ENCODE results near the gene NDUFA6. TPM values are rescaled to one million over a fixed set of nuclear protein-coding genes. Genes with fewer than 3 reads are reported as not detected.
"Not testable (repeated sequence)": the region's sequence is repeated elsewhere in the genome, so short reads cannot be mapped to it uniquely, and the experiment has no call there.

Gene NDUFA6
- 90.1 TPM for total RNA-seq (ENCODE audit: unreplicated experiment)
- long read RNA-seq, transcript NDUFA6-202 (3 exons, 1,256 nt), result major isoform, 134 of 140 reads
- long read RNA-seq, partial matches to known transcripts, result 0 of 140 reads
- long read RNA-seq, other reads (novel, unspliced or antisense), result 4 of 140 reads

GRCh38 chr22:42090596-42091454 lies at the start of gene NDUFA6:
Gene NDUFA6 (minus strand): TSS chr22:42090772. CDS start chr22:42090744, 28 bp downstream.
- peak; percentile 97 for DNase-seq
- peaks cover 4% of the 10 kb centered on the region for H3K27me3 Mint-ChIP-seq (ENCODE audit: unreplicated experiment)
- peaks cover 11% of the 10 kb centered on the region for H3K36me3 Mint-ChIP-seq (ENCODE audit: unreplicated experiment)
- peak; percentile 77 for TF ChIP-seq CTCF (IDR thresholded peaks at IDR 0.05; ENCODE audit: partially characterized antibody, unreplicated experiment)
- peaks cover 8% of the 10 kb centered on the region for H3K9me3 Mint-ChIP-seq (ENCODE audit: unreplicated experiment)
- H3K4me3 Mint-ChIP-seq (ENCODE audit: unreplicated experiment), result peak within 1 kb of the TSS; percentile 97
- peaks cover 2% of the 10 kb centered on the region for H3K4me1 Mint-ChIP-seq (ENCODE audit: low read depth, unreplicated experiment)
- H3K27ac Mint-ChIP-seq (ENCODE audit: unreplicated experiment), result peak within 1 kb of the TSS; percentile 99

GRCh38 chr22:42140153-42140552 lies 49.6 kb upstream of the NDUFA6 start:
- not testable (repeated sequence) for H3K9me3 Mint-ChIP-seq (ENCODE audit: unreplicated experiment); H3K4me3 Mint-ChIP-seq (ENCODE audit: unreplicated experiment); DNase-seq; H3K36me3 Mint-ChIP-seq (ENCODE audit: unreplicated experiment); H3K27ac Mint-ChIP-seq (ENCODE audit: unreplicated experiment); H3K4me1 Mint-ChIP-seq (ENCODE audit: low read depth, unreplicated experiment); H3K27me3 Mint-ChIP-seq (ENCODE audit: unreplicated experiment)

- H3K4me1 Mint-ChIP-seq (ENCODE audit: low read depth, unreplicated experiment); DNase-seq; H3K27me3 Mint-ChIP-seq (ENCODE audit: unreplicated experiment); H3K9me3 Mint-ChIP-seq (ENCODE audit: unreplicated experiment); H3K27ac Mint-ChIP-seq (ENCODE audit: unreplicated experiment); H3K4me3 Mint-ChIP-seq (ENCODE audit: unreplicated experiment); H3K36me3 Mint-ChIP-seq (ENCODE audit: unreplicated experiment): not testable (repeated sequence)
Measured at GRCh38 chr22:42139508-42139907, 48.9 kb upstream of the NDUFA6 start.

- Mint-ChIP-seq H3K4me1 (ENCODE audit: low read depth, unreplicated experiment) (peaks cover 5% of the 10 kb centered on the region), H3K27me3 (ENCODE audit: unreplicated experiment) (peaks cover under 1% of the 10 kb centered on the region), H3K27ac (ENCODE audit: unreplicated experiment) (no peak overlapping the region), H3K36me3 (ENCODE audit: unreplicated experiment) (peaks cover 5% of the 10 kb centered on the region), H3K9me3 (ENCODE audit: unreplicated experiment) (no peaks in the 10 kb centered on the region), H3K4me3 (ENCODE audit: unreplicated experiment) (no peak overlapping the region)
- TF ChIP-seq CTCF (IDR thresholded peaks at IDR 0.05; ENCODE audit: partially characterized antibody, unreplicated experiment), result no peak
- DNase-seq, result no peak
Measured at GRCh38 chr22:42138972-42139371, 48.4 kb upstream of the NDUFA6 start.

- H3K4me1 Mint-ChIP-seq (ENCODE audit: low read depth, unreplicated experiment), result peaks cover 5% of the 10 kb centered on the region
Measured at GRCh38 chr22:42138122-42138770, 47.7 kb upstream of the NDUFA6 start.

GRCh38 chr22:42135688-42136087 lies 45.1 kb upstream of the NDUFA6 start:
- not testable (repeated sequence) for H3K4me1 Mint-ChIP-seq (ENCODE audit: low read depth, unreplicated experiment); H3K4me3 Mint-ChIP-seq (ENCODE audit: unreplicated experiment); DNase-seq; H3K27ac Mint-ChIP-seq (ENCODE audit: unreplicated experiment); H3K27me3 Mint-ChIP-seq (ENCODE audit: unreplicated experiment)
- Mint-ChIP-seq H3K9me3 (ENCODE audit: unreplicated experiment) (peaks cover 12% of the 10 kb centered on the region), H3K36me3 (ENCODE audit: unreplicated experiment) (peaks cover 16% of the 10 kb centered on the region)

More at GRCh38 chr22:42138122-42138770, 47.7 kb upstream of the NDUFA6 start:
- H3K4me3 Mint-ChIP-seq (ENCODE audit: unreplicated experiment), result no peak overlapping the region
- peaks cover 2% of the 10 kb centered on the region for H3K27me3 Mint-ChIP-seq (ENCODE audit: unreplicated experiment)
- peaks cover 2% of the 10 kb centered on the region for H3K9me3 Mint-ChIP-seq (ENCODE audit: unreplicated experiment)
- H3K36me3 Mint-ChIP-seq (ENCODE audit: unreplicated experiment), result peaks cover 6% of the 10 kb centered on the region
- TF ChIP-seq CTCF (IDR thresholded peaks at IDR 0.05; ENCODE audit: partially characterized antibody, unreplicated experiment), result no peak
- no peak overlapping the region for H3K27ac Mint-ChIP-seq (ENCODE audit: unreplicated experiment)
- no peak for DNase-seq

All from glutamatergic neuron (in vitro differentiated cells).